HG03571 (cell line): Measurements from ENCODE around the gene THAP8.

Source experiments
- ATAC-seq: cut with Tn5 transposase; IDR thresholded peaks from one replicate; pipeline ENCODE4 v1.9.1; 2021; ENCODE audit not compliant: unreplicated experiment

Gene THAP8

GRCh38 chr19:35995048-35995993, 58.8 kb downstream of the THAP8 start, which contains the start of gene SDHAF1:
TSS of gene SDHAF1 (plus strand) at chr19:35995188. CDS start at chr19:35995275, 87 bp downstream.
- ATAC-seq, result peak; percentile 71

DNA sequence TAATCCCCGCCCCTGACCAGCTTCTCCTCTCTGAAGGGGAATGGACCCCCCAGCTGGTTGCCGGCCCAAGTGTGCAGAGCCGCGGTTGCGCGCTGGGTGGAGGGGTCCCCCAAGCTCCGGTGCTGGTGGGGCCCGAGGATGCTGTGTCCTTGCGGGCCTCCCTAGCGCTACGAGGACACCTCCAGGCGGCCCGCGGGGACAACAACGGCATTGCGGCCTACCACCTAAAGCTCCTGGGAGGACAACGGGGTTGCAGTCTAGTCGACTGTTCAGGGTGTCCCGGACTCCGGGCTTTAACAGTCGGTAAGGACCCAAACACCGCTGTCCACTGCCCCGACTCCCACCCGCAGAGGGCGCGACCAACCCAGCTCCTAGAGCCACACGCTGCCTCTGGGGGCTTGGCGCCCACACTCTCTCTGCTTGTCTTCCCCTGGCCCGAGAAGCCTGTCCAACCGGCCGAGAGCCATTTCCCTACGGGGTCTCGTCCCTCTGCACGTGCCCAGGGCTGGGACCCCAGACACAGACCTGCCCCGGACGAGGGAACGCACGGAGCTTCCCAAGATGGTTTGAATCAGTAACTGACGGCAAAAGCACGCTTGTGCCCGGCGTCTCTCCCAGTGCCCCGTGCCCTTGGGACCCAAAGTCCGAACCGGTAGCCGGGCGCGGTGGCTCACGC, 60.0 kb downstream of the THAP8 start:
- ATAC-seq, result no peak

GRCh38 chr19:35992907-35993765, 60.9 kb downstream of the THAP8 start:
- no peak for ATAC-seq

DNA sequence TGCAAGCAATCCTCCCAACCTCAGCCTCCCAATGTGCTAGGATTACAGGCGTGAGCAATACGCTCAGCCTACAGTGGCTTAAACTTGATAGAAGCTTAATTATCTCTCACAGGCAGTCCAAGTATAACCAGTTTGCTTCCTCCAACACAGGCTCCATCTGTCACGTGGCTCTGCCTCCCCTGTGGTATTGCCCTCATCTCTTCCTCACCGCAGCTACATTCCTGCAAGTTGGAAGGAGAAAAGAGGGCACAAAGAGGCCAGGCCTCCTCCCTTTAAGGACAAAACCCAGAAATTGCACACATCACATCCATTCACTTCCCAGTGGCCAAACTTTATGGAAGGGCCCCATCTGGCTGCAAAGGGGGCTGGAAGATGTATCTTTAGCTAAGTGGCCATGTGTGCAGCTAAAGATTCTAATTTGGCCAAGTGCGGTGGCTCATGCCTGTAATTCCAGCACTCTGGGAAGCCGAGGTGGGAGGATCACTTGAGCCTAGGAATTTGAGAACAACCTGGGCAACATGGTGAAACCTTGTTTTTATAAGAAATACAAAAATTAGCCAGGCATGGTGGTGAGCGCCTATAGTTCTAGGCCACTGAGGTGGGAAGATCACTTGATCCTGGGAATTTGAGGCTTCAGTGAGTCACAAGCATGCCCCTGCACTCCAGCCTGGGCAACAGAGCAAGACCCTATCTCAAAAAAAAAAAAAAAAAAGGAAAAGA, 62.2 kb downstream of the THAP8 start:
- ATAC-seq, result no peak

DNA sequence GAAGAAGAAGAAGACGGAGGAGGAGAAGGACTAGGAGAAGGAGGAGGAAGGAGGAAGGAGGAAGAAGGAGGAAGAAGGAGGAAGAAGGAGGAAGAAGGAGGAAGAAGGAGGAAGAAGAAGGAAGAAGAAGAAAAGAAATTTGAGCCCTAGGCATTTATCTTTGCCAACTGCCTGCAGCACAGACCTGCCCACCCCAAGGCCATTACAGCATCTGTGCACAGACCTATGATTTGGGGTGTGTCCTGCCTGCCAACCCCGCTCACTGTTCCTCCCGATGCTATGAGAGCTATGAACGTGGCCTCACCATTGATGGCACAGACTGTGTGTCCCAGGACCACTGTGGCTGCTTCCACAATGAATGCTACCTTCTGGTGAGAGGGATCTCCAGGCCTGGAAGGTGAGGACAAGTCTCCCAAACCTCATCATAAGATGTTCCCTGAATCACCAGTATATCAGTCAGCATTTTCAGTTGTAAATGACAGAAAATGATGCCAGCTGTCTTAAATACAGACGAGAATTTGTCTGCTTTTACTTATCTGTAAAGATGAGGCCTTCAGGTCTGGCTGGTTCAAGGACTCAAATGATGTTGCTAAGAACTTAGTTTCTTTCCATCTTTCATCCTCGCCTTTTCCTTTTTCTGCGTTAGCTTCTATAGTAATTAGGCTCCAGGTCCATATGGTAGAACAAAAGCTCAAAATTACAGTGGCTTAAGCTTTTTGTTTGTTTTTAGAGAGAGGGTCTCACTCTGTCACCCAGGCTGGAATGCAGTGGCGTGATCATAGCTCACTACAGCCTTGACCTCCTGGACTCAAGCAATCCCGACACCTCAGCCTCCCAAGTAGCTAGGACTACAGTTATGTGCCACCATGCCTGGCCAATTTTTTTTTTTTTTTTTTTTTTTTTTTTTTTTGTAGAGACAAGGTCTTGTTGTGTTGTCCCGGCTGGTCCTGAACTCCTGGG, 63.0 kb downstream of the THAP8 start:
- ATAC-seq, result no peak

DNA sequence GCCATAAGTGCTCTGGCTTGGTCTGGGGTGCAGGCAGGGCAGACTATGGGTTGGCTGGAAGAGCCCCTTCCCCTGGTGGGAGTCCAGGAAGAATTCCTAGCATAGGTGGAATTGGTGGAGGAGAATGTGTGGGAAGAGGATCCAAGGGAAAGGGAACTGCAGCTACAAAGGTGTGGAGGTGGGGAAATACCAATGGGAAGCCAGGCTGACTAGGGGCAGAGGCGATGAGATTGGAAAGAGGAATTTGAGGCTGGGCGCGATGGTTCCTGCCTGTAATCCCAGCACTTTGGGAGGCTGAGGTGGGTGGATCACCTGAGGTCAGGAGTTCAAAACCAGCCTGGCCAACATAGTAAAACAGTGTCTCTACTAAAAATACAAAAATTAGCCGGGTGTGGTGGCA, 63.9 kb downstream of the THAP8 start:
- no peak for ATAC-seq

GRCh38 chr19:35988824-35989223, 65.3 kb downstream of the THAP8 start:
- ATAC-seq, result no peak

GRCh38 chr19:35987571-35987896, 66.6 kb downstream of the THAP8 start:
- no peak for ATAC-seq

GRCh38 chr19:35986664-35987570, 67.2 kb downstream of the THAP8 start:
- ATAC-seq, result no peak

- ATAC-seq, result no peak
These were observed 68.0 kb downstream of the THAP8 start for GRCh38 chr19:35986111-35986510.
